HepG2 (cell line): ENCODE results near the gene MYO9A. TPM values are rescaled to one million over a fixed set of nuclear protein-coding genes. Genes with fewer than 3 reads are reported as not detected.

ENCODE experiments used
- ATAC-seq: fragments of 200-7000 bp; cut with Tn5 transposase; 3 replicates; pipeline ENCODE4 v1.9.1; 2020; ENCODE audit warnings: mild to moderate bottlenecking, moderate library complexity
- BruUV-seq: library from RNA; stranded (reverse); fragments of 400-500 nt; replicated peaks from 2 replicates; lab custom pipeline; 2021; lab: Mats Ljungman, UMichigan
- CTCF ChIA-PET: fragments of 300-600 bp; formaldehyde crosslinking; extraction: SDS; loops from one replicate; lab custom pipeline; 2021; ENCODE audit warnings: low total read pairs, inconsistent platforms, low intra/inter-chr PET ratio; lab: Yijun Ruan, JAX
- POLR2A ChIA-PET: fragments of 350-600 bp; sonication (Branson Sonifier 250); formaldehyde crosslinking; loops from one replicate; lab custom pipeline; 2020; ENCODE audit warnings: antibody characterized with exemption, inconsistent platforms; lab: Yijun Ruan, JAX
- DNase-seq: peaks from one replicate; pipeline ENCODE4 v3.0.0-alpha.2; 2015; ENCODE audit warnings: low spot score
- FAIRE-seq: peaks from 3 replicates; lab custom pipeline; 2011; peaks lifted over from hg19 to GRCh38; lab: Jason Lieb, UNC
- H2AFZ ChIP-seq: one replicate; pipeline ENCODE4 v1.6.1; 2011; ENCODE audit warnings: low read length, inconsistent platforms
- H3K27ac ChIP-seq: fragments of 300-600 bp; 3 replicates; pipeline ENCODE4 v1.8.0; 2011; ENCODE audit warnings: mixed run types, mild to moderate bottlenecking, mixed read lengths, low read length, inconsistent platforms; ENCODE audit not compliant: insufficient read depth; ENCODE audit errors: extremely low read length
- H3K27me3 ChIP-seq, 2 experiments: fragments of 200-600 bp in 1 of 2; 2 replicates in 1 of 2; 3 replicates in 1 of 2; pipeline versions ENCODE4 v1.6.0 to v1.8.0; 2011; ENCODE audit warnings: low read length in 2 of 2, mild to moderate bottlenecking in 2 of 2, moderate library complexity in 2 of 2, inconsistent platforms in 1 of 2; ENCODE audit not compliant: insufficient read depth in 2 of 2, control insufficient read depth in 1 of 2
- H3K36me3 ChIP-seq, 2 experiments: fragments of 200-600 bp in 1 of 2; replicated peaks in 1 of 2; 2 replicates in 1 of 2; 3 replicates in 1 of 2; pipeline versions ENCODE4 v1.5.1 to v1.8.0; 2011; ENCODE audit warnings: low read length in 2 of 2, inconsistent platforms in 1 of 2; ENCODE audit not compliant: insufficient read depth in 2 of 2, control insufficient read depth in 1 of 2
- H3K4me1 ChIP-seq: 2 replicates; pipeline ENCODE4 v1.5.1; 2012; ENCODE audit warnings: low read length, inconsistent platforms; ENCODE audit not compliant: insufficient read depth
- H3K4me2 ChIP-seq: 2 replicates; pipeline ENCODE4 v1.6.0; 2011; ENCODE audit warnings: low read depth, low read length, inconsistent platforms
- H3K4me3 ChIP-seq, 3 experiments: fragments of 200-600 bp in 1 of 3; sonication (generic), shearing (Covaris generic) in 1 of 3; replicated peaks in 1 of 3; 2 replicates each; pipeline ENCODE4 v1.5.1; 2011 to 2016; ENCODE audit warnings: low read length in 3 of 3, inconsistent platforms in 2 of 3, low read depth in 2 of 3, mild to moderate bottlenecking in 2 of 3, control low read depth in 1 of 3, mixed read lengths in 1 of 3; ENCODE audit not compliant: insufficient read depth in 1 of 3
- H3K79me2 ChIP-seq: one replicate; pipeline ENCODE4 v1.6.1; 2011; ENCODE audit warnings: low read length, inconsistent platforms; ENCODE audit not compliant: insufficient read depth
- H3K9ac ChIP-seq: 2 replicates; pipeline ENCODE4 v1.6.0; 2011; ENCODE audit warnings: mild to moderate bottlenecking, low read depth, low read length, inconsistent platforms; ENCODE audit not compliant: insufficient read depth
- H3K9me3 ChIP-seq: 2 replicates; pipeline ENCODE4 v1.5.1; 2012; ENCODE audit warnings: mild to moderate bottlenecking, low read length
- H4K20me1 ChIP-seq: 2 replicates; pipeline ENCODE4 v1.6.0; 2011; ENCODE audit warnings: inconsistent platforms, mild to moderate bottlenecking, low read length, moderate library complexity; ENCODE audit not compliant: insufficient read depth
- ATM ChIP-seq: fragments of 450-650 bp; IDR thresholded peaks from 2 replicates; pipeline ENCODE4 v1.7.1; 2017; ENCODE audit warnings: mild to moderate bottlenecking, borderline replicate concordance
- DRAP1 ChIP-seq: IDR thresholded peaks from 2 replicates; pipeline ENCODE4 v1.6.1; 2016; ENCODE audit warnings: missing genetic modification reagents, missing compliant biosample characterization
- HES4 ChIP-seq: sonication (generic); formaldehyde crosslinking; IDR thresholded peaks from 2 replicates; pipeline ENCODE4 v1.9.0; 2021; ENCODE audit warnings: mild to moderate bottlenecking, missing genetic modification reagents, borderline replicate concordance
- HNRNPH1 ChIP-seq: fragments of 200-400 bp; formaldehyde crosslinking; optimal IDR thresholded peaks from 2 replicates; pipeline ENCODE3; 2017; ENCODE audit warnings: mild to moderate bottlenecking, low read depth, low read length
- KDM3A ChIP-seq: IDR thresholded peaks from 2 replicates; pipeline ENCODE4 v1.6.1; 2018; ENCODE audit warnings: low read depth, missing compliant biosample characterization
- SMYD3 ChIP-seq: sonication (generic); formaldehyde crosslinking; IDR thresholded peaks from 2 replicates; pipeline ENCODE4 v1.8.1; 2023; ENCODE audit warnings: mild to moderate bottlenecking, missing genetic modification reagents
- ZBTB2 ChIP-seq: sonication (generic); formaldehyde crosslinking; IDR thresholded peaks from 2 replicates; pipeline ENCODE4 v1.8.0; 2022; ENCODE audit warnings: low read depth, missing genetic modification reagents
- ZFX ChIP-seq: sonication (generic); formaldehyde crosslinking; IDR thresholded peaks from 2 replicates; pipeline ENCODE4 v1.4.0; 2020; ENCODE audit warnings: mild to moderate bottlenecking, low read depth, missing genetic modification reagents, moderate library complexity
- ZNF354B ChIP-seq: sonication (generic); formaldehyde crosslinking; IDR thresholded peaks from 2 replicates; pipeline ENCODE4 v1.8.0; 2022; ENCODE audit warnings: mild to moderate bottlenecking, missing genetic modification reagents
- ZNF547 ChIP-seq: sonication (generic); formaldehyde crosslinking; IDR thresholded peaks from 2 replicates; pipeline ENCODE4 v1.5.1; 2020; ENCODE audit warnings: mild to moderate bottlenecking, missing genetic modification reagents
- WGBS: methylation state at CpG from one replicate; pipeline ENCODE4 v1.1.6; 2017; ENCODE audit warnings: low lambda C conversion rate; 5-methylcytosine and 5-hydroxymethylcytosine counted together
- in situ Hi-C: cut with HindIII; loops from 2 replicates; pipeline ENCODE4 v1.10.0; 2017; ENCODE audit warnings: low pct_unique_long_range_greater_than_20kb; ENCODE audit not compliant: extremely low pct_ligation_motif_present
- intact Hi-C: fragments of 100-400 bp; cut with micrococcal nuclease; formaldehyde crosslinking; loops from one replicate; pipeline ENCODE4 v1.10.0; 2022; ENCODE audit not compliant: unreplicated experiment
- polyA plus RNA-seq, 8 experiments: library from polyadenylated mRNA; depleted of rRNA in 3 of 8; stranded (reverse) in 7 of 8; unstranded in 1 of 8; fragments of >200 nt; fragmentation: Illumina TruSeq in 4 of 8; extraction: Trizol in 4 of 8; gene quantifications; 2 replicates each; pipeline versions ENCODE4 v1.2.1 to v1.2.3, GENCODE V29; 2011 to 2016; ENCODE audit warnings: low read depth in 4 of 8, missing spikeins in 1 of 8, mixed read lengths in 1 of 8; ENCODE audit not compliant: insufficient read depth in 1 of 8
- total RNA-seq, 5 experiments: library from RNA; depleted of rRNA; stranded (reverse); fragments of >200 nt; fragmentation: Illumina TruSeq; extraction: Trizol; gene quantifications; 2 replicates each; pipeline ENCODE4 v1.2.3, GENCODE V29; 2016; ENCODE audit warnings: low read depth in 1 of 5
- TF ChIP-seq, protein P1 (sequence below): sonication (generic); formaldehyde crosslinking; IDR thresholded peaks from 2 replicates; pipeline ENCODE4 v1.5.1; 2020; ENCODE audit warnings: missing genetic modification reagents, mild to moderate bottlenecking, borderline replicate concordance
- TF ChIP-seq, protein P2 (sequence below): sonication (generic); formaldehyde crosslinking; IDR thresholded peaks from 2 replicates; pipeline ENCODE4 v1.4.0; 2020; ENCODE audit warnings: mild to moderate bottlenecking, missing genetic modification reagents

The MYO9A gene
- total and polyA plus RNA-seq, 2 of the 13 experiments (the other 11 are each of a cell fraction or from before 2014, with no cell fraction given), result 4.8 to 15.3 TPM

DNA sequence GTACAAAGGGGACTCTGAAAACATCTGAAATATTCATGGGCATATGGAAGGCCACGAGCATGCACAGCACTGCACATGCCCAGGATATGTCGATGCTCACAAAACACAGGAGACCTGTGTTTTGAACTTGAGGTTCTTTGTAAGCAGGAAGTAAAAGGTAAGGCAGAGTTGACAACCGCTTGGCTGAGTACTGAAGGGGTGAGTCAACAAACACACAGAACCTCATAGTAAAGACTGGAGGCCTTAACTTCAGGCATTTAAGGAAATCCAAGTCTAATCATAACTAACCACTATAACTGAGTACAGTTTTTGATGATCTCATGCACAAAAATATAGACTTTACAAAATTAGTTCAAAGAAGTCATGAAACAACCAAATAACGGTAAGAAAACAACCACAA is 80.6 kb downstream of the MYO9A start:
- TF ChIP-seq ZNF354B (CRISPR knock-in tag) (no peak), DRAP1 (CRISPR knock-in tag) (no peak), ATM (no peak), HNRNPH1 (no peak), ZNF547 (CRISPR knock-in tag) (no peak), HES4 (CRISPR knock-in tag) (no peak), ZFX (CRISPR knock-in tag) (no peak), KDM3A (CRISPR knock-in tag) (no peak), ZBTB2 (no peak), SMYD3 (no peak)
- TF ChIP-seq, protein P1, sequence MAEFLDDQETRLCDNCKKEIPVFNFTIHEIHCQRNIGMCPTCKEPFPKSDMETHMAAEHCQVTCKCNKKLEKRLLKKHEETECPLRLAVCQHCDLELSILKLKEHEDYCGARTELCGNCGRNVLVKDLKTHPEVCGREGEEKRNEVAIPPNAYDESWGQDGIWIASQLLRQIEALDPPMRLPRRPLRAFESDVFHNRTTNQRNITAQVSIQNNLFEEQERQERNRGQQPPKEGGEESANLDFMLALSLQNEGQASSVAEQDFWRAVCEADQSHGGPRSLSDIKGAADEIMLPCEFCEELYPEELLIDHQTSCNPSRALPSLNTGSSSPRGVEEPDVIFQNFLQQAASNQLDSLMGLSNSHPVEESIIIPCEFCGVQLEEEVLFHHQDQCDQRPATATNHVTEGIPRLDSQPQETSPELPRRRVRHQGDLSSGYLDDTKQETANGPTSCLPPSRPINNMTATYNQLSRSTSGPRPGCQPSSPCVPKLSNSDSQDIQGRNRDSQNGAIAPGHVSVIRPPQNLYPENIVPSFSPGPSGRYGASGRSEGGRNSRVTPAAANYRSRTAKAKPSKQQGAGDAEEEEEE (CRISPR knock-in tag), result no peak
- TF ChIP-seq, protein P2, sequence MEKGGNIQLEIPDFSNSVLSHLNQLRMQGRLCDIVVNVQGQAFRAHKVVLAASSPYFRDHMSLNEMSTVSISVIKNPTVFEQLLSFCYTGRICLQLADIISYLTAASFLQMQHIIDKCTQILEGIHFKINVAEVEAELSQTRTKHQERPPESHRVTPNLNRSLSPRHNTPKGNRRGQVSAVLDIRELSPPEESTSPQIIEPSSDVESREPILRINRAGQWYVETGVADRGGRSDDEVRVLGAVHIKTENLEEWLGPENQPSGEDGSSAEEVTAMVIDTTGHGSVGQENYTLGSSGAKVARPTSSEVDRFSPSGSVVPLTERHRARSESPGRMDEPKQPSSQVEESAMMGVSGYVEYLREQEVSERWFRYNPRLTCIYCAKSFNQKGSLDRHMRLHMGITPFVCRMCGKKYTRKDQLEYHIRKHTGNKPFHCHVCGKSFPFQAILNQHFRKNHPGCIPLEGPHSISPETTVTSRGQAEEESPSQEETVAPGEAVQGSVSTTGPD, result no peak
- TF ChIP-seq, all 625 proteins: peak for 0
- Histone ChIP-seq H3K27ac (no peak overlapping the region), H2AFZ (no peak overlapping the region), H3K9me3 (peaks cover 4% of the 10 kb centered on the region; the same call in 1 of the 2 replicates), H3K36me3 (0 out of 5 replicates have a peak, but pooled peaks cover 0 to 5% of the 10 kb centered on the region in 2 experiments), H3K4me2 (no peak overlapping the region), H3K79me2 (no peaks in the 10 kb centered on the region), H3K4me1 (no peaks in the 10 kb centered on the region), H3K4me3 (no peak overlapping the region), H4K20me1 (no peaks in the 10 kb centered on the region), H3K9ac (no peak overlapping the region), H3K27me3 (no peaks in the 10 kb centered on the region)
- BruUV-seq, result no TSS peak
- intact Hi-C loops (loop anchor here (5.0 kb wide), 1 partner anchor 1020 kb away; no protein-coding TSS in a partner anchor), in situ Hi-C loops (no loop called here)
- no peak for ATAC-seq
- DNase-seq, result peak; percentile 1
- POLR2A ChIA-PET, result no interaction called here
- WGBS, result 88% methylated on average over 4 of the region's 4 CpGs
- CTCF ChIA-PET, result no interaction called here
- no peak for FAIRE-seq
